C1 segment of cervical spinal cord (tissue), 14 donors: ENCODE measurements around the gene OR8H2.
"Not testable (repeated sequence)": the region's sequence is repeated elsewhere in the genome, so short reads cannot be mapped to it uniquely, and the experiment has no call there.

Experiments
- DNase-seq, 14 donors: peaks; one replicate each; lab custom pipeline; 2025; lab: John Stamatoyannopoulos, UW

The OR8H2 gene

GRCh38 chr11:56103210-56103737 lies at the start of gene OR8H2:
Gene OR8H2, plus strand, starts transcription at chr11:56103687. Its CDS starts 1,356 bp downstream, at chr11:56105043.
- no peak for DNase-seq

- not testable (repeated sequence) for DNase-seq
Measured at GRCh38 chr11:56056366-56056765, 47.1 kb upstream of the OR8H2 start.

- DNase-seq, result not testable (repeated sequence)
Measured at GRCh38 chr11:56057661-56058237, 45.7 kb upstream of the OR8H2 start.

- not testable (repeated sequence) for DNase-seq
Measured at GRCh38 chr11:56058260-56058780, 45.2 kb upstream of the OR8H2 start.

- DNase-seq, result no peak
Measured at GRCh38 chr11:56066980-56067379, 36.5 kb upstream of the OR8H2 start.

GRCh38 chr11:56089697-56090096 lies 13.8 kb upstream of the OR8H2 start:
- no peak for DNase-seq

- no peak for DNase-seq
Measured at GRCh38 chr11:56093008-56093407, 10.5 kb upstream of the OR8H2 start, which contains the start of gene OR8I2. Gene OR8I2, plus strand, starts transcription at chr11:56093308. Its CDS starts 0 bp downstream, at chr11:56093308.

GRCh38 chr11:56122073-56122472 lies 18.6 kb downstream of the OR8H2 start, which contains the start of gene OR8H3:
Gene OR8H3, plus strand, starts transcription at chr11:56122373. Its CDS starts 0 bp downstream, at chr11:56122373.
- DNase-seq, result no peak

GRCh38 chr11:56140151-56140661 lies 36.7 kb downstream of the OR8H2 start, which contains the start of gene OR8J3:
Gene OR8J3, minus strand, starts transcription at chr11:56140201. Its CDS starts 2,483 bp downstream, at chr11:56137718.
- no peak for DNase-seq

- DNase-seq, result not testable (repeated sequence)
Measured at GRCh38 chr11:56143681-56144080, 40.2 kb downstream of the OR8H2 start.

GRCh38 chr11:56151376-56151775 lies 47.9 kb downstream of the OR8H2 start:
- no peak for DNase-seq

GRCh38 chr11:56152333-56152732 lies 48.8 kb downstream of the OR8H2 start:
- DNase-seq, result no peak
